Osteoblast (primary cell): Measurements from ENCODE around the gene PCBD2. TPM values are rescaled to one million over a fixed set of nuclear protein-coding genes. Genes with fewer than 3 reads are reported as not detected.
A peak's percentile ranks its signal among the peaks of the same experiment; 100 is the strongest.

ENCODE experiments used
- DNase-seq: peaks from one replicate; pipeline ENCODE4 v3.0.0; 2011; ENCODE audit warnings: low spot score, mixed read lengths; ENCODE audit not compliant: insufficient read length; ENCODE audit errors: missing footprints
- H2AFZ ChIP-seq: 2 replicates; pipeline ENCODE4 v1.6.0; 2011; ENCODE audit warnings: mild to moderate bottlenecking, low read length
- H3K27ac ChIP-seq: 2 replicates; pipeline ENCODE4 v1.5.1; 2011; ENCODE audit warnings: mild to moderate bottlenecking, low read depth, low read length, moderate library complexity
- H3K27me3 ChIP-seq: 2 replicates; pipeline ENCODE4 v1.6.0; 2012; ENCODE audit warnings: mild to moderate bottlenecking, control low read depth, inconsistent platforms, low read length, moderate library complexity; ENCODE audit not compliant: insufficient read depth
- H3K36me3 ChIP-seq: 2 replicates; pipeline ENCODE4 v1.5.1; 2011; ENCODE audit warnings: mild to moderate bottlenecking, low read length, control low read depth, moderate library complexity; ENCODE audit not compliant: insufficient read depth
- H3K4me1 ChIP-seq: 2 replicates; pipeline ENCODE4 v1.5.1; 2011; ENCODE audit warnings: mild to moderate bottlenecking, low read length, control low read depth, moderate library complexity; ENCODE audit not compliant: insufficient read depth
- H3K4me2 ChIP-seq: 2 replicates; pipeline ENCODE4 v1.6.0; 2011; ENCODE audit warnings: mild to moderate bottlenecking, low read length; ENCODE audit not compliant: insufficient read depth
- H3K4me3 ChIP-seq: fragments of 200-600 bp; sonication (generic); 3 replicates; pipeline ENCODE4 v1.5.1; 2012; ENCODE audit warnings: mild to moderate bottlenecking, low read length, inconsistent platforms; ENCODE audit not compliant: insufficient read depth
- H3K79me2 ChIP-seq: 2 replicates; pipeline ENCODE4 v1.6.0; 2012; ENCODE audit warnings: mild to moderate bottlenecking, low read length, control low read depth, inconsistent platforms; ENCODE audit not compliant: insufficient read depth
- H3K9me3 ChIP-seq: 2 replicates; pipeline ENCODE4 v1.5.1; 2011; ENCODE audit warnings: low read depth, low read length, control low read depth
- H4K20me1 ChIP-seq: 2 replicates; pipeline ENCODE4 v1.6.0; 2012; ENCODE audit warnings: mild to moderate bottlenecking, low read length, control low read depth; ENCODE audit not compliant: insufficient read depth
- total RNA-seq: library from RNA; depleted of rRNA; stranded (reverse); fragments of >200 nt; gene quantifications from 2 replicates; pipeline ENCODE4 v1.2.3, GENCODE V29; 2012
- TF ChIP-seq, protein P1 (sequence below): IDR thresholded peaks from 2 replicates; pipeline ENCODE4 v1.5.1; 2011; ENCODE audit warnings: mild to moderate bottlenecking, low read depth, low read length, moderate library complexity; ENCODE audit errors: extremely low read depth

Gene PCBD2
- total RNA-seq, 1 donor: 6.5 TPM

DNA sequence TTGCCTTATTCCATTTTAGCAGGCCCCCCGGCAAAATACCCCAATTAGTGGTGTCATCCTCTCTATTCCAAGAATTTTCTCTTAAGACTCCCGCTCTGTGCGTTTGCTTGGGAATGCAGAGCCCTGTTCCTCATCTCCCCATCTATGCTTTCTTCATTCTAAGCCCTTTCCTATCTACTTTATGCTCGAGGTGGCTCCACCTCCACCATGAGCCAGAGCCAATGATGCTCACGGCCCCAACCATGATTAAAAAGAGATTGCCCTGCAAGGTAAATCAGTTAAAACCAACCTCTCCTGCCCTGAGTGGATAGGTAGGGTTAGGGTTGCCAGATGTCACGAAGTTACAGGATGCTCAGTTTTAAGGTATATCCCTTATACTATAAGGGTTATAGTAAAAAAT lies 31.4 kb upstream of the PCBD2 start:
- no peak for DNase-seq
- H3K4me1 ChIP-seq: peaks cover 8% of the 10 kb centered on the region
- peak overlapping the region; percentile 100 for H2AFZ ChIP-seq
- TF ChIP-seq, protein P1, sequence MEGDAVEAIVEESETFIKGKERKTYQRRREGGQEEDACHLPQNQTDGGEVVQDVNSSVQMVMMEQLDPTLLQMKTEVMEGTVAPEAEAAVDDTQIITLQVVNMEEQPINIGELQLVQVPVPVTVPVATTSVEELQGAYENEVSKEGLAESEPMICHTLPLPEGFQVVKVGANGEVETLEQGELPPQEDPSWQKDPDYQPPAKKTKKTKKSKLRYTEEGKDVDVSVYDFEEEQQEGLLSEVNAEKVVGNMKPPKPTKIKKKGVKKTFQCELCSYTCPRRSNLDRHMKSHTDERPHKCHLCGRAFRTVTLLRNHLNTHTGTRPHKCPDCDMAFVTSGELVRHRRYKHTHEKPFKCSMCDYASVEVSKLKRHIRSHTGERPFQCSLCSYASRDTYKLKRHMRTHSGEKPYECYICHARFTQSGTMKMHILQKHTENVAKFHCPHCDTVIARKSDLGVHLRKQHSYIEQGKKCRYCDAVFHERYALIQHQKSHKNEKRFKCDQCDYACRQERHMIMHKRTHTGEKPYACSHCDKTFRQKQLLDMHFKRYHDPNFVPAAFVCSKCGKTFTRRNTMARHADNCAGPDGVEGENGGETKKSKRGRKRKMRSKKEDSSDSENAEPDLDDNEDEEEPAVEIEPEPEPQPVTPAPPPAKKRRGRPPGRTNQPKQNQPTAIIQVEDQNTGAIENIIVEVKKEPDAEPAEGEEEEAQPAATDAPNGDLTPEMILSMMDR: no peak
- peak overlapping the region; percentile 96 for H3K4me2 ChIP-seq
- H3K36me3 ChIP-seq: no peaks in the 10 kb centered on the region
- H3K79me2 ChIP-seq: peaks cover 24% of the 10 kb centered on the region
- H3K27ac ChIP-seq: peak overlapping the region; percentile 83
- H4K20me1 ChIP-seq: peaks cover 4% of the 10 kb centered on the region
- H3K4me3 ChIP-seq: peak overlapping the region; percentile 80
- H3K9me3 ChIP-seq: no peaks in the 10 kb centered on the region
- no peaks in the 10 kb centered on the region for H3K27me3 ChIP-seq

DNA sequence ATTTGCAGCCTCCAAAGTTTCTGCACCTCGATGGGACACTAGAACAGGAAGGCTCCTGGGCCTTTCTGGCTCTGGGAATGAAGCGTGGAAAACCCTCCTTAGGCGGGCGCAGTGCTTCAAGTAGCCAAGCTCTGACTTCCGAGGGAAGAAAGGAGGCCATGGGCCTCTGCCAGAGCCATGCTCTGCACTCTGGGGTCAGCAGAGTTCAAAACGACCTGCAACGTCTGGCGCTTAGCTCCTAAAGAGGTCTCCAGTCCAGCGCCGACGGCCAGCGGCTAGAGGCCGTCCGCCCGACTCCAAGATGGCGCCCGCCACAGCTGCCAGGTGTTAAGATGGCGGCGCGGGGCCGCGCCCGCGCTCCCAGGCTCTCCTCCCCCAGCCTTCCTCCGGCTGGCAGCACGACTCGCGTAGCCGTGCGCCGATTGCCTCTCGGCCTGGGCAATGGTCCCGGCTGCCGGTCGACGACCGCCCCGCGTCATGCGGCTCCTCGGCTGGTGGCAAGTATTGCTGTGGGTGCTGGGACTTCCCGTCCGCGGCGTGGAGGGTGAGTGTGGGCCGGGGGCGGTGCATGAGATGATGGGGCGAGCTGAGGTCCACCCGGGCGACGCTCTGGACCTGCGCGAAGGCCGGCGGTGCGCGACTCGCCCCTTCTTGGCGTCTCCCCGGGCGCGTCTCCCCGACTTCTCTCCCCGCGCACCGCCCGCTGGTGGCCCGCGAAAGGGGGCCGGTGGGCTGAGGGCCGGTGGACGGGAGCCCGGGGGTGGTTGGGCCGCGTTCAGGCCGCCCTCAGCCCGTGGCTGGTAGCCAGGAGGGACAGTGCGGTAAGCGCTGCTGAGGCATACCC lies 30.7 kb upstream of the PCBD2 start, which contains the start of gene TXNDC15:
TSS of gene TXNDC15 (plus strand) at position 385 of the 844 bp plus-strand sequence. CDS start at position 442, 57 bp downstream.
- TF ChIP-seq, protein P1: no peak
- Histone ChIP-seq H3K27ac (peak within 1 kb of the TSS; percentile 83), H4K20me1 (peaks cover 7% of the 10 kb centered on the region), H3K9me3 (no peaks in the 10 kb centered on the region), H3K36me3 (no peaks in the 10 kb centered on the region), H3K4me1 (peaks cover 8% of the 10 kb centered on the region), H2AFZ (peak within 1 kb of the TSS; percentile 100), H3K27me3 (no peaks in the 10 kb centered on the region), H3K4me2 (peak within 1 kb of the TSS; percentile 96), H3K79me2 (peaks cover 32% of the 10 kb centered on the region), H3K4me3 (peak within 1 kb of the TSS; percentile 80)
- DNase-seq: peak; percentile 98

DNA sequence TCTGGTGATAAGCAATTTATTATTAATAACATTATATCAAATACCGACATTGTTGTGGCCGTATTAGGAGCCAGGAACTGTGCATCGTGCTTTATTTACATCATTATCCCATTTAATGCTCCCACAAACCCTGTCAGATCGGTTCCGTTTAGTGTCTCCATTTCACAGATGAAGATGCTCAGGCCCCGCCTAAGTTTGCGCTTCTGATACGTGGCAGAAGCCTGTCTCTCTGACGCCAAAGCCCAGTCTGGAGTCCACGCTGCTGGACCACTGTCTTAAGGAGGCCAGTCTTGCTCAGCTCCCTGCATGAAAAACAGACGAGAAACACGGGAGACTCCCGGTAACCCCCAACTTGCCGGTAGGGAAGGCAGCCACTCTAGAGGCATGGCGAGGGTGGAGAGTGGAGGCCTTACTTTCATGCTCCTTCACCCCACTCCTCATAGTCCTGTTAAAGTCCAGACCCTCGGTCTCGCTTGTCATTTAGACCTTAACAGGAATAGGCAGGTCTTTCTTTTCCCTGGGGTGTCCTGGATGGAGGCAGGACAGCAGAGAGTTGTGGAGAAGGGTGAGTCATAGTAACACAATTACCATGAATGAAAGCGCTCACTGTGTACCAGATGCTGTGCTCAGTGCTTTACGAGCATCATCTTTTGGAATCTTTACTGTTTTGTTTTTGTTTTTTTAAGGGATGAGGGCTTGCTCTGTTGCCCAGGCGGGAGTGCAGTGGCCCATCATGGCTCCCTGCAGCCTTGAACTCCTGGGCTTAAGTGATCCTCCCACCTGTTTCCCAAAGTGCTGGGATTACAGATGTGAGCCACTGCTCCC lies 29.9 kb upstream of the PCBD2 start:
- H3K4me1 ChIP-seq: peaks cover 8% of the 10 kb centered on the region
- TF ChIP-seq, protein P1: no peak
- peaks cover 12% of the 10 kb centered on the region for H4K20me1 ChIP-seq
- peak overlapping the region; percentile 80 for H3K4me3 ChIP-seq
- peak overlapping the region; percentile 83 for H3K27ac ChIP-seq
- peak; percentile 97 for DNase-seq
- H3K27me3 ChIP-seq: no peaks in the 10 kb centered on the region
- no peaks in the 10 kb centered on the region for H3K36me3 ChIP-seq
- H3K79me2 ChIP-seq: peaks cover 40% of the 10 kb centered on the region
- H3K4me2 ChIP-seq: peak overlapping the region; percentile 96
- H2AFZ ChIP-seq: peak overlapping the region; percentile 100
- no peaks in the 10 kb centered on the region for H3K9me3 ChIP-seq

DNA sequence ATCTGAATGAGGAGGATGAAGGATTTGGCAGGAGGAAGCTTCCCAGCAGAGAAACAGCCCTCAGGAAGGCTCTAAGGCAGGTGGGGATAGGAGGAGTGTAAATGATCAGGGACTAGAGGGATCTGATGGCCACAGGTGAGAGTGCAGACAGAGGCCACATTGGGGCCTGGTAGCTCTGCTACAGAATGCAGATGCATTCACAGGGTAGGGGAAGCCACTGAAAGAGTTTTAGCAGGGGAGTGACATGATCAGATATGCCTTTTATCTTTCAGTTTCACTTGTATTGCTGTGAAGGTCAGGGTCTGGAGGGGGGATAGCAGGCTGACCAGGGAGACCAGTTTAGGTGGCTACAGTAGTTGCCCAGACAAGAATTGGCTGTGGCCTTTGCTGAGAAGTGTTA lies 27.8 kb upstream of the PCBD2 start:
- DNase-seq: no peak
- H3K27ac ChIP-seq: no peak overlapping the region
- TF ChIP-seq, protein P1: no peak
- no peak overlapping the region for H3K4me2 ChIP-seq
- H2AFZ ChIP-seq: no peak overlapping the region
- H3K9me3 ChIP-seq: no peaks in the 10 kb centered on the region
- H3K4me1 ChIP-seq: peaks cover 8% of the 10 kb centered on the region
- peaks cover 12% of the 10 kb centered on the region for H4K20me1 ChIP-seq
- no peak overlapping the region for H3K4me3 ChIP-seq
- peaks cover 47% of the 10 kb centered on the region for H3K79me2 ChIP-seq
- H3K36me3 ChIP-seq: no peaks in the 10 kb centered on the region
- H3K27me3 ChIP-seq: no peaks in the 10 kb centered on the region
